Vagina (tissue), 2 donors: Measurements from ENCODE around the gene PGAP6. TPM values are rescaled to one million over a fixed set of nuclear protein-coding genes. Genes with fewer than 3 reads are reported as not detected.
"Not testable (repeated sequence)": the region's sequence is repeated elsewhere in the genome, so short reads cannot be mapped to it uniquely, and the experiment has no call there.

Experiments used
- DNase-seq, 2 donors: peaks; one replicate each; pipeline ENCODE4 v3.0.0-alpha.2; 2017; ENCODE audit errors: extremely low spot score in 2 of 2
- H3K27ac ChIP-seq: fragments of 200-600 bp; sonication (generic); one replicate; pipeline ENCODE4 v1.5.1; 2019
- H3K27me3 ChIP-seq: fragments of 200-600 bp; sonication (generic); one replicate; pipeline ENCODE4 v1.5.1; 2019
- H3K36me3 ChIP-seq, 2 donors: fragments of 200-600 bp; sonication (generic); one replicate each; pipeline ENCODE4 v1.5.1; 2017 to 2019
- H3K4me1 ChIP-seq: fragments of 200-600 bp; sonication (generic); one replicate; pipeline ENCODE4 v1.5.1; 2019
- H3K4me3 ChIP-seq, 2 donors: fragments of 200-600 bp; sonication (generic); 1 replicate in 1 of 2; 2 replicates in 1 of 2; pipeline ENCODE4 v1.5.1; 2016 to 2019
- H3K9me3 ChIP-seq: fragments of 200-600 bp; sonication (generic); one replicate; pipeline ENCODE4 v1.5.1; 2019
- CTCF ChIP-seq, 3 experiments: fragments of 450-650 bp in 2 of 3; fragments of 200-600 bp in 1 of 3; sonication (generic) in 1 of 3; IDR thresholded peaks; one replicate each; pipeline ENCODE4 v1.5.1; 2017 to 2019; ENCODE audit warnings: antibody characterized with exemption in 3 of 3, mild to moderate bottlenecking in 2 of 3, moderate library complexity in 2 of 3
- POLR2A ChIP-seq, 2 donors: fragments of 450-650 bp; IDR thresholded peaks; one replicate each; pipeline ENCODE4 v1.6.1; 2017; ENCODE audit warnings: antibody characterized with exemption in 2 of 2, mild to moderate bottlenecking in 2 of 2, moderate library complexity in 2 of 2
- POLR2AphosphoS5 ChIP-seq, 2 donors: sonication (generic); formaldehyde crosslinking; IDR thresholded peaks; one replicate each; pipeline ENCODE4 v1.9.0; 2017; ENCODE audit warnings: antibody characterized with exemption in 2 of 2, mild to moderate bottlenecking in 2 of 2, low read depth in 1 of 2; ENCODE audit not compliant: insufficient read depth in 1 of 2
- intact Hi-C: fragments of 100-400 bp; cut with DNase I; formaldehyde crosslinking; loops from one replicate; pipeline ENCODE4 v1.15.1; 2023
- total RNA-seq: library from RNA; depleted of rRNA; stranded (reverse); fragments of >200 nt; gene quantifications from one replicate; pipeline ENCODE4 v1.2.3, GENCODE V29; 2016

PGAP6 gene
- total RNA-seq, 1 donor from 2014 or later, result 38.3 TPM

DNA sequence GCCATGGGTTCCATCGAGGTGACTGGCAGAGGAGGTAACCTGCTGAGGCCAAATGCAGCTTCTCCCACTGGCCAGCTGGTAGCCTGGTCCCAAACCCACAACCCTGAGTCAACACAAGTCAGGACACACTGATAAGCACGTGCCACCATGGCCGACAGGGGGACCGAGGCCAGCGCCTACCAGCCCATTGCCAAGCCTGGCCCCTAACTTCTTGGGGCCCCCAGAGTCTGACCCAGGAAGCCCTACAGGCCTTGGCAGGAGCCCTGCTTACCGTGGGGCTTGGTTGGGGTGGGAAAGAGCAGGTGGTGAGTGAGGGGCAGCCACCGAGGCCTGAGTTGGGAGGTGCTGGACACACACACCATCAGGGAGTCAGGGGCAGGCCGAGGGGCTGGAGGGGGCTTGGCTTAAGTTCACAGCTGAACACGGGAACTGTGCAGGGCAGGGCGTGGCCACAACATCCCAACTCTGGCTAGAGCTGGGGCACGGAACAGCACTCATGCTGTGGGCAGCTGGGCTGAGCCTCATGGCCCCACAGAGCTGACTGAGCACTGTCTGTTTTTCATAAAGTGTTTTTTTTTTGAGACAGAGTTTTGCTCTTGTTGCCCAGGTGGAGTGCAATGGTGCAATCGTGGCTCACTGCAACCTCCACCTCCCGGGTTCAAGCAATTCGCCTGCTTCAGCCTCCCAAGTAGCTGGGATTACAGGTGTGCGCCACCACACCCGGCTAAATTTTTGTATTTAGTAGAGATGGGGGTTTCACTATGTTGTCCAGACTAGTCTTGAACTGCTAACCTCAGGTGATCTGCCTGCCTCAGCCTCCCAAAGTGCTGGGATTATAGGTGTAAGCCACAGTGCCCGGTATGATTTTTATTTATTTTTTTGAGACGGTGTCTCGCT lies 16.9 kb downstream of the PGAP6 start:
- Histone ChIP-seq H3K4me1 (peaks cover 7% of the 10 kb centered on the region), H3K9me3 (no peaks in the 10 kb centered on the region), H3K4me3 (no peak overlapping the region), H3K27ac (no peak overlapping the region), H3K36me3 (peaks cover 0 to 23% of the 10 kb centered on the region in 2 donors), H3K27me3 (no peaks in the 10 kb centered on the region)
- intact Hi-C loops, result no loop called here
- no peak for DNase-seq
- peak in 1 of 3 experiments; percentile 5 for TF ChIP-seq CTCF (IDR thresholded peaks at IDR 0.05)
- TF ChIP-seq POLR2A (IDR thresholded peaks at IDR 0.05), result no peak

GRCh38 chr16:363766-364490 lies 17.9 kb downstream of the PGAP6 start:
- Histone ChIP-seq H3K27ac (no peak overlapping the region), H3K36me3 (peaks cover 0 to 23% of the 10 kb centered on the region in 2 donors), H3K4me3 (no peak overlapping the region), H3K4me1 (no peaks in the 10 kb centered on the region), H3K9me3 (no peaks in the 10 kb centered on the region), H3K27me3 (no peaks in the 10 kb centered on the region)
- intact Hi-C loops, result no loop called here
- TF ChIP-seq POLR2AphosphoS5 (IDR thresholded peaks at IDR 0.05; ENCODE audit: insufficient read depth in 1 of 2, low read depth in 1 of 2) (no peak), CTCF (IDR thresholded peaks at IDR 0.05) (no peak), POLR2A (IDR thresholded peaks at IDR 0.05) (no peak)
- no peak for DNase-seq

DNA sequence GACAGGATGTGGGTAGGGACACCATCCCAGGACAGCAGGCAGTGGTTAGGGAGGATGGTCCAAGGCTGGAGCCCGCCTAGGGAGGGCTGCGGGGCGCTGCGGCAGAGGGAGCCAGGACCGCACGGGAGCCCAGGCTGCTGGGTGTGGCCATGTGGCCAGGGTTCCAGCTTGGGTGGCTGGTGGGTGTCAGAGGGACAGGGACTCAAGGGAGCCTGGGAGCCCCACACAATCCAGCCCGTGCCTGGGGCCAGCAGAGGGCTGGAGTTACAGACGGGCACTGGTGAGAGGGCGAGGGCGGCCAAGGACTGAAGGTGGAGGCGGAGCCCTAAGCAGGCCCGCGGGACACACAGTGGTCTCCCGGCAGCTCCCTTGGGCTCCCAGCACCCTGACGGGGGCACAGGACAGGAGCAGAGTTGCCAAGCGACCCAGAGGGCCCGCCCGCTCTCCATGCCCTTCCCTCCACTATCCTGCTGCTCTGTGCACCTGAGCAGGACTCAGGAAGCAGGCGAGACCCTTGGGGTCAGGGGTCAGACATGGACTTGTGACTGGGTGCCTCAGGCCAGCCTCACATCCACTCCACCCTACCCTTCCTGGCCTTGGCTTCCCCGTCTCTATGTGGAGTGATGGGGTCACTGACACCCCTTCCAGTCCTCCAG lies 18.5 kb downstream of the PGAP6 start:
- Histone ChIP-seq H3K4me3 (no peak overlapping the region), H3K4me1 (no peaks in the 10 kb centered on the region), H3K9me3 (no peaks in the 10 kb centered on the region), H3K27ac (no peak overlapping the region), H3K36me3 (peaks cover 0 to 20% of the 10 kb centered on the region in 2 donors), H3K27me3 (no peaks in the 10 kb centered on the region)
- no peak for DNase-seq
- intact Hi-C loops, result no loop called here
- TF ChIP-seq CTCF (IDR thresholded peaks at IDR 0.05) (no peak), POLR2AphosphoS5 (IDR thresholded peaks at IDR 0.05; ENCODE audit: insufficient read depth in 1 of 2, low read depth in 1 of 2) (no peak), POLR2A (IDR thresholded peaks at IDR 0.05) (no peak)

DNA sequence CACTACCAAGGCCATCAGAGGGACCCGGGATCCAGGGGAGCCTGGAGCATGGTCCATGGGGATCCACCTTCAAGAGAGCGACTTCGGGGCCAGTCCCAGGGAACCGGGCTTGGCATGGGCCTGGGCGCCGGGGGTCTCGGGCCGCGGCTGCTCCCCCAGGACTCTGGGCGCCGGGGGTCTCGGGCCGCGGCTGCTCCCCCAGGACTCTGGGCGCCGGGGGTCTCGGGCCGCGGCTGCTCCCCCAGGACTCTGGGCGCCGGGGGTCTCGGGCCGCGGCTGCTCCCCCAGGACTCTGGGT lies 19.1 kb downstream of the PGAP6 start:
- intact Hi-C loops, H3K27ac ChIP-seq, H3K4me1 ChIP-seq, H3K4me3 ChIP-seq, H3K9me3 ChIP-seq, DNase-seq, H3K27me3 ChIP-seq: not testable (repeated sequence)
- H3K36me3 ChIP-seq, result peaks cover 0 to 14% of the 10 kb centered on the region in 2 donors

DNA sequence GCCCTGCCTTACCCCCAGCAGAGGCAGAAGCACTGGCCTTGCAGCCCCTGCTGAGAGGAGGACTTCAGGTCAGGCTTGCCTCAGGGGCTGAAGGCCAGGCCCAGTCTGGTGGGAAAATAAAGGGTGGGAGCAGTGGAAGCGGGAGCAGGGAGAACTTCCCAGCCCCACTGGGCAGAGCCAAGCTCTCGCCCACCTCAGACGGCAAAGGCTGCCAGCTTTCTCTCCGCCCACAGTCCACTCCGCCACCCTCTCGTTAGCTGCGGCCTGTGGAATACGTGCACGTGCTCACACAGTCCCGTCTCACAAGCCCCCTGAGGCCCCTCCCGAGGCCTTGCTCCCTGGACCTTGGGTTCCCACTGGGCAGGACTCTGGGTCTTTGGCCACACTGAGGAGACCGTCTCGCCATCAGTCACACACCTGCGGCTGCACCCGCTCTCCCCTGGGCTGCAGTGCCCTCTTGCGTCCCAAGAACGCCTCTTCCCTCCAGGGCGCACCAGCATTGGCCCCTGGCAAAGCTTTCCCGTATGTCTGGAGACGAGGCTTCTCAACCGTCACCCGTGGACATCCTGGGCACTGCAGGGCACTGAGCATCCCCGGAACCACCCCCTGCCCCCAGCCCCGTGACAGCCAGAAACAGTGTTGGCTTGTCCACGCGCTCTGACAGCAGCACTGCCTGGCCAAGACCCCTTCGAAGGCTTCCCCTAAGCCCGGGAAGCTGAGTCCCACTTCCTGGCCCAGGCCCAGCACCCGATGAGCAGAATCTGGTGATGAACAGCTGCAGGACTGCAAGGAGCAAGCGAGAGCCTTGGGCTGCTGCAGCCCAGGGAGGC lies 19.7 kb downstream of the PGAP6 start:
- no peaks in the 10 kb centered on the region for H3K4me1 ChIP-seq
- no peak overlapping the region for H3K4me3 ChIP-seq
- H3K27me3 ChIP-seq, result no peaks in the 10 kb centered on the region
- no peaks in the 10 kb centered on the region for H3K9me3 ChIP-seq
- H3K27ac ChIP-seq, result no peak overlapping the region
- peaks cover 0 to 9% of the 10 kb centered on the region in 2 donors for H3K36me3 ChIP-seq
- TF ChIP-seq CTCF (IDR thresholded peaks at IDR 0.05) (peak in 1 of 3 experiments; percentile 50), POLR2AphosphoS5 (IDR thresholded peaks at IDR 0.05; ENCODE audit: insufficient read depth in 1 of 2, low read depth in 1 of 2) (no peak)
- DNase-seq, result no peak
- intact Hi-C loops, result no loop called here
